ENCODE data around the gene DBT. TPM values are rescaled to one million over a fixed set of nuclear protein-coding genes. Genes with fewer than 3 reads are reported as not detected.
"Not testable (repeated sequence)": the region's sequence is repeated elsewhere in the genome, so short reads cannot be mapped to it uniquely, and the experiment has no call there.

The DBT gene
- total RNA-seq, 2 experiments from 2014 or later, result 10.0 to 11.2 TPM

- Mint-ChIP-seq H3K9me3 (ENCODE audit: insufficient read depth) (no peaks in the 10 kb centered on the region), H3K4me1 (ENCODE audit: low read depth) (no peaks in the 10 kb centered on the region), H3K4me3 (no peak overlapping the region), H3K27me3 (ENCODE audit: low read depth) (no peaks in the 10 kb centered on the region), H3K36me3 (ENCODE audit: low read depth) (peaks cover 37% of the 10 kb centered on the region), H3K27ac (no peak overlapping the region)
- ATAC-seq (no peak), DNase-seq (no peak)
- ChIA-PET CTCF (no interaction called here), POLR2A (no interaction called here)
Observed at GRCh38 chr1:100229681-100230443, 19.8 kb downstream of the DBT start.

GRCh38 chr1:100222428-100222827 lies 27.2 kb downstream of the DBT start:
- Mint-ChIP-seq H3K27me3 (ENCODE audit: low read depth) (no peaks in the 10 kb centered on the region), H3K9me3 (ENCODE audit: insufficient read depth) (no peaks in the 10 kb centered on the region), H3K36me3 (ENCODE audit: low read depth) (peaks cover 27% of the 10 kb centered on the region), H3K27ac (no peak overlapping the region), H3K4me3 (no peak overlapping the region), H3K4me1 (ENCODE audit: low read depth) (peaks cover 13% of the 10 kb centered on the region)
- no peak for DNase-seq
- ChIA-PET CTCF (interaction anchor here (1.1 to 1.5 kb wide), 2 partner anchors 11 to 26 kb away, joined by 3 read pairs; no protein-coding TSS in a partner anchor), POLR2A (no interaction called here)
- no peak for ATAC-seq

GRCh38 chr1:100219883-100220282 lies 29.8 kb downstream of the DBT start:
- ChIA-PET CTCF (interaction anchor here (1.3 kb wide), 1 partner anchor 10 kb away, joined by 3 read pairs; no protein-coding TSS in a partner anchor), POLR2A (no interaction called here)
- Mint-ChIP-seq H3K9me3 (ENCODE audit: insufficient read depth) (no peaks in the 10 kb centered on the region), H3K27ac (no peak overlapping the region), H3K4me1 (ENCODE audit: low read depth) (peaks cover 13% of the 10 kb centered on the region), H3K27me3 (ENCODE audit: low read depth) (no peaks in the 10 kb centered on the region), H3K36me3 (ENCODE audit: low read depth) (peaks cover 29% of the 10 kb centered on the region), H3K4me3 (no peak overlapping the region)
- ATAC-seq (no peak), DNase-seq (no peak)

GRCh38 chr1:100219457-100219856 lies 30.2 kb downstream of the DBT start:
- H3K36me3 Mint-ChIP-seq (ENCODE audit: low read depth), result peaks cover 30% of the 10 kb centered on the region
- no peak for ATAC-seq
- ChIA-PET POLR2A (interaction anchor here (0.6 kb wide), 1 partner anchor 8 kb away, joined by 3 read pairs; no protein-coding TSS in a partner anchor), CTCF (interaction anchor here (1.3 kb wide), 1 partner anchor 9 kb away, joined by 3 read pairs; no protein-coding TSS in a partner anchor)
- no peaks in the 10 kb centered on the region for H3K9me3 Mint-ChIP-seq (ENCODE audit: insufficient read depth)
- DNase-seq, result no peak
- no peak overlapping the region for H3K4me3 Mint-ChIP-seq
- H3K27ac Mint-ChIP-seq, result no peak overlapping the region
- no peaks in the 10 kb centered on the region for H3K27me3 Mint-ChIP-seq (ENCODE audit: low read depth)
- H3K4me1 Mint-ChIP-seq (ENCODE audit: low read depth), result peaks cover 13% of the 10 kb centered on the region

GRCh38 chr1:100217834-100218233 lies 31.8 kb downstream of the DBT start:
- DNase-seq (no peak), ATAC-seq (no peak)
- ChIA-PET CTCF (no interaction called here), POLR2A (no interaction called here)
- Mint-ChIP-seq H3K36me3 (ENCODE audit: low read depth) (peaks cover 35% of the 10 kb centered on the region), H3K9me3 (ENCODE audit: insufficient read depth) (no peaks in the 10 kb centered on the region), H3K27ac (no peak overlapping the region), H3K27me3 (ENCODE audit: low read depth) (no peaks in the 10 kb centered on the region), H3K4me3 (no peak overlapping the region), H3K4me1 (ENCODE audit: low read depth) (peaks cover 8% of the 10 kb centered on the region)

GRCh38 chr1:100215101-100215500 lies 34.5 kb downstream of the DBT start:
- no peaks in the 10 kb centered on the region for H3K9me3 Mint-ChIP-seq (ENCODE audit: insufficient read depth)
- H3K4me3 Mint-ChIP-seq, result no peak overlapping the region
- POLR2A ChIA-PET, result no interaction called here
- H3K27ac Mint-ChIP-seq, result no peak overlapping the region
- CTCF ChIA-PET, result no interaction called here
- ATAC-seq (no peak), DNase-seq (no peak)
- H3K4me1 Mint-ChIP-seq (ENCODE audit: low read depth), result peaks cover 8% of the 10 kb centered on the region
- no peaks in the 10 kb centered on the region for H3K27me3 Mint-ChIP-seq (ENCODE audit: low read depth)
- H3K36me3 Mint-ChIP-seq (ENCODE audit: low read depth), result peaks cover 38% of the 10 kb centered on the region

- Mint-ChIP-seq H3K36me3 (ENCODE audit: low read depth) (peaks cover 32% of the 10 kb centered on the region), H3K27me3 (ENCODE audit: low read depth) (no peaks in the 10 kb centered on the region), H3K9me3 (ENCODE audit: insufficient read depth) (no peaks in the 10 kb centered on the region), H3K4me1 (ENCODE audit: low read depth) (no peaks in the 10 kb centered on the region), H3K4me3 (no peak overlapping the region), H3K27ac (no peak overlapping the region)
- no peak for DNase-seq
- ATAC-seq, result no peak
- ChIA-PET POLR2A (no interaction called here), CTCF (no interaction called here)
Observed at GRCh38 chr1:100213141-100213540, 36.5 kb downstream of the DBT start.

GRCh38 chr1:100206301-100206700 lies 43.3 kb downstream of the DBT start:
- ATAC-seq (no peak), DNase-seq (no peak)
- no peak overlapping the region for H3K4me3 Mint-ChIP-seq
- no peak overlapping the region for H3K27ac Mint-ChIP-seq
- no peaks in the 10 kb centered on the region for H3K27me3 Mint-ChIP-seq (ENCODE audit: low read depth)
- CTCF ChIA-PET, result no interaction called here
- H3K9me3 Mint-ChIP-seq (ENCODE audit: insufficient read depth), result peaks cover 6% of the 10 kb centered on the region
- H3K4me1 Mint-ChIP-seq (ENCODE audit: low read depth), result no peaks in the 10 kb centered on the region
- peaks cover 55% of the 10 kb centered on the region for H3K36me3 Mint-ChIP-seq (ENCODE audit: low read depth)
- POLR2A ChIA-PET, result no interaction called here

GRCh38 chr1:100205593-100205992 lies 44.0 kb downstream of the DBT start:
- H3K27me3 Mint-ChIP-seq (ENCODE audit: low read depth); H3K27ac Mint-ChIP-seq; H3K9me3 Mint-ChIP-seq (ENCODE audit: insufficient read depth); DNase-seq; CTCF ChIA-PET; ATAC-seq; POLR2A ChIA-PET; H3K4me3 Mint-ChIP-seq; H3K4me1 Mint-ChIP-seq (ENCODE audit: low read depth): not testable (repeated sequence)
- H3K36me3 Mint-ChIP-seq (ENCODE audit: low read depth), result peaks cover 61% of the 10 kb centered on the region

- H3K9me3 Mint-ChIP-seq (ENCODE audit: insufficient read depth); CTCF ChIA-PET; H3K4me1 Mint-ChIP-seq (ENCODE audit: low read depth); ATAC-seq; H3K27me3 Mint-ChIP-seq (ENCODE audit: low read depth); DNase-seq; H3K4me3 Mint-ChIP-seq; H3K27ac Mint-ChIP-seq; POLR2A ChIA-PET: not testable (repeated sequence)
- peaks cover 63% of the 10 kb centered on the region for H3K36me3 Mint-ChIP-seq (ENCODE audit: low read depth)
Observed at GRCh38 chr1:100205103-100205502, 44.5 kb downstream of the DBT start.

- H3K9me3 Mint-ChIP-seq (ENCODE audit: insufficient read depth); CTCF ChIA-PET: not testable (repeated sequence)
Observed at GRCh38 chr1:100202703-100203102, 46.9 kb downstream of the DBT start.

GRCh38 chr1:100200060-100200459 lies 49.6 kb downstream of the DBT start:
- H3K4me1 Mint-ChIP-seq (ENCODE audit: low read depth); ATAC-seq; H3K27ac Mint-ChIP-seq; POLR2A ChIA-PET; CTCF ChIA-PET; H3K4me3 Mint-ChIP-seq; DNase-seq; H3K27me3 Mint-ChIP-seq (ENCODE audit: low read depth); H3K9me3 Mint-ChIP-seq (ENCODE audit: insufficient read depth): not testable (repeated sequence)
- peaks cover 73% of the 10 kb centered on the region for H3K36me3 Mint-ChIP-seq (ENCODE audit: low read depth)

More at GRCh38 chr1:100202703-100203102, 46.9 kb downstream of the DBT start:
- H3K36me3 Mint-ChIP-seq (ENCODE audit: low read depth), result peaks cover 74% of the 10 kb centered on the region
- H3K4me1 Mint-ChIP-seq (ENCODE audit: low read depth); H3K27me3 Mint-ChIP-seq (ENCODE audit: low read depth); POLR2A ChIA-PET; H3K4me3 Mint-ChIP-seq; ATAC-seq; H3K27ac Mint-ChIP-seq; DNase-seq: not testable (repeated sequence)

GRCh38 chr1:100198596-100198995 lies 51.0 kb downstream of the DBT start:
- no peak overlapping the region for H3K27ac Mint-ChIP-seq
- H3K36me3 Mint-ChIP-seq (ENCODE audit: low read depth), result peaks cover 58% of the 10 kb centered on the region
- CTCF ChIA-PET, result no interaction called here
- ATAC-seq (no peak), DNase-seq (no peak)
- no peaks in the 10 kb centered on the region for H3K4me1 Mint-ChIP-seq (ENCODE audit: low read depth)
- no peaks in the 10 kb centered on the region for H3K27me3 Mint-ChIP-seq (ENCODE audit: low read depth)
- no peak overlapping the region for H3K4me3 Mint-ChIP-seq
- H3K9me3 Mint-ChIP-seq (ENCODE audit: insufficient read depth), result no peaks in the 10 kb centered on the region
- POLR2A ChIA-PET, result no interaction called here

All from activated CD8-positive, alpha-beta T cell treated with anti-CD3 and anti-CD28 coated beads, Interleukin-2, amount 10 ng/mL, durations not matched to agents 7 days and 5 days (primary cell).